HG03039 (cell line): ENCODE measurements around the gene NOL4L.

Source experiments
- ATAC-seq: cut with Tn5 transposase; IDR thresholded peaks from one replicate; pipeline ENCODE4 v1.9.1; 2021; ENCODE audit warnings: mild to moderate bottlenecking, moderate library complexity; ENCODE audit not compliant: unreplicated experiment

Gene NOL4L

DNA sequence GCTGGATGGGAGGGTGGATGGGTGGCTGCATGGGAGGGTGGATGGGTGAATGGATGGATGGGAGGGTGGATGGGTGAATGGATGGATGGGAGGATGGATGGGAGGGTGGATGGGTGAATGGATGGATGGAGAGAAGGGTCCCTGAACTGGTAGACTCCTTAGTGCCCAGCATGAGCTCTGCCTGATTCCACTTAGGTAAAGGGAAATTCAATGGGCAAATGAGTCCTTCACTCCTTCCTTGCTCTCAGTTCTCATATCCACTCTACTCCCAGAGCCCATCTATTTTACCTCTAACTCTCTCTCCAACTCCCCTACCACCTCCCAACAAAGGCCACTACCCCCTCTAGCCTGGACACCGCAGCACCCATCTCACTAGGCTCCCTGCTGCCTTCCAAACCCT lies 29.2 kb upstream of the NOL4L start:
- no peak for ATAC-seq

DNA sequence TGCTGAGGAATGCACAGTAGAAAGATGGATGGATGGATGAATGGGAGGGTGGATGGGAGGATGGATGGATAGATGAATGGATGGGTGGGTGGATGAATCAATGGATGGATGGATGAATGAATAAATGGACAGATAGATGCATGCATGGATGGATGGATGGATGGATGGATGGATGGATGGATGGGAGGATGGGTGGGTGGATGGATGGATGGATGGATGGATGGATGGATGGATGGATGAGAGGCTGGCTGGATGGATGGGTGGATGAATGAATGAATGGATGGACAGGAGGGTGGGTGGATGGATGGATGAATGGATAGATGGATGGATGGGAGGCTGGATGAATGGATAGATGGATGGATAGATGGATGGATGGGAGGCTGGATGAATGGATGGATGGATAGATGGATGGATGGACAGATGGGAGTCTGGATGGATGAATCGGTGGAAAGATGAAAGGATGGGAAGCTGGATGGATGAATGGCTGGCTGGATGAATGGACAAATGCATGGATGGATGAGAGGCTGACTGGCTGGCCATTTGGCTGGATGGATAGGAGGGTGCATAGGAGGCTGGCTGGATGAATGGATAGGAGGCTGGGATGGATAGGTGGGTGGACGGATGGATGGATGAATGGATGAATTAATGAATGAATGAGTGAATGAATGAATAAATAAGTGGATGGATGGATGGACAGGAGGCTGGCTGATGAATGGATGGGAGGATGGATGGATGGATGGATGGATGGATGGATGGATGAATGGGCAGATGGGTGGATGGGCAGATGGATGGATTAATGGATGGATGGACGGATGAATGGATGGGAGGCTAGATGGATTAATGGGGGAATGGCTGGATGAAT lies 28.3 kb upstream of the NOL4L start:
- no peak for ATAC-seq

DNA sequence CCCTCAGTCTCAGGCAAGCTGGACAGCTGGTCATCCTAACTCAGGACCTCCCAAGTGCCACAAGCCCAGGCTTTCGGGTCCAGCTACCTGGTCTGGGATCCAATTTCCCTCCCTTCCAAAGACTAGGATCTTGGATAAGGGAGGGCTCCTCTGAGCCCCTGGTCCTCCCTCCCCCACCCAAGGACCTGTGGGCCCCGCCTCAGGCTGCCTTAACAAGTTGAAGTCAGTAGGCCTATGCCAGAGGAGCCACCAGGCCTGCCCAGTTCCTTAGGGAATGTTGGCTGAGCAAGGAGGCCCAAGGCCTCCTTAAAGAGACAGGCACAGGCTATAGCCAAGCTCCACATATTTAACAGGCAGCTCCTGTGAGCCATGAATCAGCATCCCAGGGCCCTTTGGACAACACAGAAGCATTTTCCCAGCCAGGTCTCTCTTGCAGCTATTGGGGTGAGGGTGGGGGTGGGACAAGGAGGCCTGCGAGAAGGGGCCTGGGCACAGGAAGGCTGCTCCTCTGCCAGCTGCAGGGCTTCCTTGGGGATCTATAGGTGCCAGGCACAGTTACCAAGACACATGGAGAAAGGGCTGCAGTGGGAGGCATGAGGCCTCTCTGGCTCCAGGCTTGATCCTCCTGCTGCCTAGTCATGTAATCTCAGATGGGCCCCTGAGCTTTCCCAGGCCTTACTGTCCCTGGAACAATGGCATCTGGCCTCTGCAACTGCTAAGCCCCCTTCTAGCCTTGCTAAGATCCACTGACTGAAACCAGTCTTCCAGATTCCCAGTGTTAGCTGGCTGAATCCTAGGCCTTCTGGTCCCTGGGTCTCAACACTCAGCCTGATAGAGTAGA lies 27.4 kb upstream of the NOL4L start:
- ATAC-seq: no peak

DNA sequence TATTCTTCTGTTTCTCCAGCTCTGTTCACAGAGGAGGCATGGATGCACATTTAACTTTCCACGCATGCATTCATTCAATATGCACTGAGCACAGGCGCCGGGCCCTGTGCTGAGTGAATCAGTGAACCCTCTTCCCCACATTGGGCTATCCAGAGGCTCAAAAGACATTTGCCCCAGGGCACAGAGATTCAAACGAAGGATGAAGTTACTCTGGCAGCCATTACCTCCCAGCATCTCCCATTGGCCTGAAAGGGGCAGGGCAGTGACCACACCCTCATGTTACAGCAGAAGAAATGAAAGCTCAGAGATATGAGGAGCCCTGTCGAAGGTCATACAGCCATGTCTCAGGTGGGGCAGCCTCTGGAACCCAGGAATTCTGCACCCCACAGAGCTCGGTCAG lies 26.7 kb upstream of the NOL4L start:
- ATAC-seq: no peak

DNA sequence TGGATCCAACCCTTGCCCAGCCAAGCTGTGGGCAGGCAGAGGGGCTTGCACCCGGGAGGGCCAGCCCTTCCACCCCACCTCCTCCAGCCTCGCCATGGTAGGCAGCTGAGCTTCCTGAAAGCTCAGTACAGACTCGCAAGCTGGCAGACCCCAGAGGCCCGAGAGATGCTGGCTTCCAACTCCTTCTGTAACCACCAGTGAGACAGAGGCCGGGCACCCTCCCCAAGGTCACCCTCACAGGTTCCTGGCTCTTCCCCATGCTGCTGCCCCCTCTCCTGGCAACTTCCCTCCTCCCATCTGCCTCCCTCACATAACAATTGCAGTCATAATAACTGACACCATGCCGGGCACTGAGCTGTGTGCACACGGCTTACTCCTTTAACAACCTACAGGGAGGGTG lies 26.2 kb upstream of the NOL4L start:
- ATAC-seq: no peak

DNA sequence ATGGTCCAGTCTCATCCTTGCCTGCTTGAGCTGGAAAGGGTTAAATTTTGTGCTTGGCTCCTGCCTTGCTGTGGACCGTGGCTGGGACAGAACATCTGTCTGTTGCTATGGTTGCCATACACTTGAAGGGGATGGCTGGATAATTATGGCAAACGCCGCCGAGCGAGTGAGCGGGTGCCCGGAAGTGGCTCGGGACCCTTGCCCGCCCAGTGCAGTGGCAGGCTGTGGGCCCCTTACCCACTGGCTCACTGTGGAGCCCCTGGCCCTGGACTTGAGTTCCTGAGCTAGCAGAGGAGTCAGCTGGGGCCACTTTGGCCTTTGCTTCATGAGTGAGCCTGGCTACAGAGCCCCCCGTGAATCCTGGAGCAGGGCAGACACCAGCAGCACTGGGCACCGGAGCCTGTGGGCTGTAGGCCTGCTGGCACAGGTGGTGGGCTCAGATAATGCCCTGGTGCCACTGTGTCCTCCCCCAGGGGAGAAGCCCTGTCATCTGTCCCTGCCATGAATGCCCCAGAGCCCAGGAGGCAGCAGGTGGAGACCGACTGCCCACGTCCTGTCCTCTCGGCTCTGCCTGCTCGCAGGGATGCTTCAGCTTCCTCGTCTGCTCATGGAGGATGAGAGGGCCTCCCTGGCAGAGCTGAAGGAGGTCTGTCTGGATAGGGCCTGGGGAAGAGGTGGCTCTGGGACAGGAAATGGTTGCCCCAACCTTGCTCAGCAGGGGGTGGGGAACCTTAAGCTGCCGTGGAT lies 25.5 kb upstream of the NOL4L start:
- no peak for ATAC-seq

DNA sequence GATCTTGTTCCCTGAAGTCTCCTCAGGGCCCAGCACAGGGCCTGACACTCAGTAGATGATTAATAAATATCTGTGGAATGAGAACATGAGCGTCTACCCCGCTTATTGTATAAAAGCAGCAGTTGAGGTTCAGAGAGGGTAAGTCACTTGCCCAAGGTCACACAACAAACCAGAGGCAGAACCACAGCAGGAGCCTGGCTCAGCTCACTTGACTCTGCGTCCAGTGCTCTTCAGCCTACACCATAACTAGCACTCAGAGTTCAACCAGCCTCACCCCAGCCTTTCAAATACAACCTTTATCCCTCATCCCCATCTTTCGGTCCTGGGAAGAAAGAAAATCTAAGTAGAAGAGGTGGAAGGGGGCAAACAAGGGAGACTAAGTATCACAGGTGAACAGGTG lies 24.9 kb upstream of the NOL4L start:
- no peak for ATAC-seq

DNA sequence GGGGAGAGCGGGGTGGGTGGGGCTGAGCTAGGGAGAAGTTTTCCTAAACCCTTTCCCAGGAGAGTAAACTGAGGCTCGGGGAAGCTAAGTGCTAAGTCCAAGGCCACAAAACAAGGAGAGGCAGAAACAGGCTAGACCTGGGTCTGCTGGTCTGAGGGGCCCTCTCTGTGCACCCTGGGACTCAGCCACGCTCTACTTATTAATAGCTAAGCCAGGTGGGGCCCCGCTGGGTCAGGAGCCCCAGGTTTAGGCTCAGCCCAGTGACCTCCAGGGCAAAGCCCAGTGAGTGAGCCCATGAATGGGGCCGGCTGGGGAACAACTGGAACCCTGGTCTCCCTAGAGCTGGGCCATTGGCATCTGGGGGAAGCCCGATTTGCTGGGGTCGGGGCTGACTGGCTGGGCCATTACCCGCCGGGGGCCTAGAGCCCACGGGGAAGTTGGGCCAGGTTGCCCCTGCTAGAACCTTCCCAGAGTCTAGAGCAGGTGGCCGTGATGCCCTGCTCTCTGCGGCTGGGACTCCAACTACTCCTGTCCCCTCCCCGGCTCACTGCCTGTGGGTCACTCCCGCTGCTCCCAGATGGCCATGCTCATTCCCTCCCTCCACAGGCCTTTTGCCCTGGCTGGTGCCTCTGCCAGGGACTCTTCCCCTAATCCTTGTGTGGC lies 24.1 kb upstream of the NOL4L start:
- no peak for ATAC-seq

DNA sequence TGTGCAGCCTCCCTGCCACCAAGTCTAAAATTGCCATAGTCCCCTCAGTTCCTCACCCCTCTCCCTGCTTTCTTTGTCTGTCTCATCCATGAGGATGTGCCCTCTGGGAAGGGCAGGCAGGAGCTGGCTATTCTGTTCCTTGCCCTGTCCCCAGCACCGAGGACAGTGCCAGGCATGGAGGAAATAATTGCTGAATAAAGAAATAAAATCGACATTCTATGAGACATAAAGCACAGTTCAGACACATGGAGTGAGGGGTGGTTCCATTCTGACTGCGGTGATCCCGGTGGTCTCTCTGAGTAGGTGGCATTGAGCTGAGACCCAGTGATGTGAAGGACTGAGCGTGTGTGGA lies 23.5 kb upstream of the NOL4L start:
- no peak for ATAC-seq

DNA sequence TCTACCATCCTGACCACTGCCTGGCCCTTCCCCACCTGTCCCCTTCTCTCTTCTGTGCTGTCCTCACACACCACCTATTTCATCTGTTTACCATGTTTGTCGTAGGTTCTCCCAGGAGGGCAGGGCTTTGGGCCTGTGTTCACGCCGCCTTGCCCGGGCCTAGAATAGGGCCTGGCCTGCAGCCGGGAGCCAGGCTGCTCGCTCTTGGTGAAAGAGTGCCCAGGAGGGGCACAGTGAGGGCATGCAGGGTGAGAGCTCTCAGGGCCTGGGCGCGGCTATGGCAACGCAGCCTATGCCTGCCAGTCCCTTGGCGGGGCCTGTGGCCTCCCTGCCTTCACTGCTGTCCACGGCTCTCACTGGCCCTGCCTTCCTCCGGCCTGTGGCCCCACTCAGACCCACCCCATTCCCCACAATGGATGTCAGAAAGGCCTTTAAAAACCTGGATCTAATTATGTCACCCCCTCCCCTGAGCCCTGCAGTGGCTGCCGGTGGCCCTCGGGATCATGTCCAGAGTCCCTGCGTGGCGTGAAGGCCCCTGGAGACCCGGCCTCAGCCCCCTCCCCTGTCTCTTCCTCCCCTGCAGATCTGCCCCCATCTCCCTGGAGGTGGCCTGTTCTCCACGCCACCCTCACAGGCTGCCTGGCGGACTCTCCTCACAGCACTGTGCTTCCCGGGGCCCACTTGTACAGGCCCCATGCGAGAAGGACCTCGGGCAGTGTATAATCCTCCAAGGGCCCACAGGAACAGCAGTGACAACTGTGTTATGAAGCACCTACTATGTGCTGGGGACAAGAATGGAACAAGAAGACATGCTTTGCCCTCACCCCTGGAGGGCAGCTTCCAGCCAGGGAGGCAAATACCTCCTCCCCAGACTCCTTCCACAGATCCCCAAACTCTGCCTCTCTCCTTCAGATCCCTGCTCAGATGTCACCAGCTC lies 22.9 kb upstream of the NOL4L start:
- no peak for ATAC-seq

DNA sequence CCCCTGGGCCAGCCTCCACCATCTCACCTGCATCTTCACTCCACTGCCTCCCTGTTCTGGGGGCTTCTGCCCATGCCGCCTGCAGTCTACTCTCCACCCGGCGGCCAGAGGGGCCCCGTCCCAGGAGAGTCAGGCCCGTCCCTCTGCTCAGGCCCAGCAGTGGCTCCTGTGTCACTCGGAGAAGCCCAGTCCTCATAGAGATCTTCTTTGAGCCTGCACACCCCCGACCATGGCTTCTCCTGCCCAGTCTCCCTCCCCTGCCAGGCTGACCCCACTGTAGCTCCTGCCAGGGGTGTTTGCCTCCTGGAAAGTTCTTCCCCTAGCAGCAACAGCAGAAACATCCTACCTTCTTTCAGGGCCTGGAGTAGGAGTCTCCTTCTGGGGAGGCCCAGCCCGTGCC lies 22.2 kb upstream of the NOL4L start:
- no peak for ATAC-seq

DNA sequence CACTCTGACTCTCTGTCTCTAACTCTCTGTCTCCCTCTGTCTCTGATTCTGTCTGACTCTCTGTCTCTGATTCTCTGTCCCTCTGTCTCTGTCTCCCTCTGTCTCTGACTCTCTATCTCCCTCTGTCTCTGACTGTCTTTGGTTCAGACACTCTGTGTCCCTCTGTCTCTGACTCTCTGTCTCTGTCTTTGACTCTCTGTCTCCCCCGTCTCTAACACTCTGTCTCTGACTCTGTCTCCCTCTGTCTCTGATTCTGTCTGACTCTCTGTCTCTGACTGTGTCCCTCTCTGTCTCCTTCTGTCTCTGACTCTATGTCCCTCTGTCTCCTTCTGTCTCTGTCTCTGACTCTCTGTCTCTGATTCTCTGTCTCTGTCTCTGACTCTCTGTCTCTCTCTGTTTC lies 21.7 kb upstream of the NOL4L start:
- no peak for ATAC-seq

DNA sequence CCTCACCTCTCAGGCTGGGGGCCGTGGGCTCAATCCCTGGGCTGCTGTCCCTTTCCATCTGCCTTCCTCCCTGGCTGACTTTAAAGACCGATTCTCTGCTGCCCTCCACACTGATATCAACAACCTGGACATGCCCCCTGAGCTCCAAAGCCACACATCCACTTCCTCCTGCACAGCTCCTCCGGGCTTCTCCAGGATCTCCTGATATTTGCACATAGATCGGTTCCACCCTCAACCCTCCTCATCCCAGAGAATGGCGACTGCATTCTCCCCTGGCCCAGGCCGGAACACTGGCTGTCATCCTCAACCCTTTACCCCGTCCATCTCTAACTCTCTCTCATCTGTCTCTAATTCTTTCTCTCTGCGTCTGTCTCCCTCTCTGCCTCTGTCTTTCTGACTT lies 21.0 kb upstream of the NOL4L start:
- no peak for ATAC-seq

DNA sequence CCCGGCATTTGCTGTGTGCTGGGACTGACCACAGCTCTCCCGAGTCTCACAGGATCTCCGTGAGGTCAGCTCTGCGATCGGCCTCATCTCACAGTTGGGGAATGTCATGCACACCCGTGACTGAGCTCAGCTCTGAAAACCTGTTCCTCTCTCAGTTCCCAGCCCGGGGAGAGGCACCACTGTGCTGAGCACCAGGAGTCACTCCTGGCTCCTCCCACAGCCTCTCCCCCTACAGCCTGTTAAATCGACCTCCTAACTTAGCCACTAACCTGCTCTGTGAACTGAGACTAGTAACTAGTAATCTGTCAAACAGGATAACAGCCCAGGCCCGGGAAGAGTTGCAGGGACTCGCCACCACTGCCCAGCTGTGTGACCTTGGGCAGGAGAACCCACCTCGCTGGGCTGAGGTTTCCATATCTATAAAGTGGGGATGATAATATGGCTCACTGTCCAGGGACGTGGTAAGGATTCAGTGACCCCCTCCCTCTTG lies 20.1 kb upstream of the NOL4L start:
- ATAC-seq: no peak

DNA sequence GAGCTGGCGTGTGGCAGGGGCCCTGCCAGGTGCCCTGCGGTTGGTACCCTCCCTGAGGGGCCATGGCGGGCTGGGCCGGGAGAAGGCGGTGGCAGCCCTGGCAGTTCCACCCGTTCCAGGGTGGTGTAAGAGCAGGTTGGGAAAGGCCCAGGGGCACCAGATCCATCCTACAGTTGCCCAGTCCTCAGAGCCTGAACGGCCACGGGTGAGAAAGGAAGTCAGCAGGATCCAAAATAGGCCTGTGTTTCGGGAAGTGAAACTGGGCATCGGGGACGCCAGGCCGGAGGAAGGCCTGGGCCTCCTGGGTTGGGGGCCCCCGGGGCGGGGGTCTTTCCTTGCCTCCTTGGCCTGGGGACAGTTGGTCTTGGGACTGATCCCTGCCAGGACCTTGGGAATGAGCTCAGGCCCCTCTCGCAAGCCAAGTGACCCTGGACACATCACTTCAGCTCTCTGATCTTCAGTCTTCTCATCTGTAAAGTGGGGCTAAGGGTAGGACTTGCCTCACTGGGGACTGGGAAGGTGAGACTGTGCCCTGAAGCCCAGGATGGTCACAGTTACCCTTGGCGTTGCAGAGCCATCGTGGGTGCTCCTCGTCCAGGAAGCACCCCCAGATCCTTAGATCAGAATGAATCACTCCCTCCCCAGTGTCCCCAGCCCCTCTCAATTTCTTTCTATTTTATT lies 18.1 kb upstream of the NOL4L start:
- no peak for ATAC-seq

DNA sequence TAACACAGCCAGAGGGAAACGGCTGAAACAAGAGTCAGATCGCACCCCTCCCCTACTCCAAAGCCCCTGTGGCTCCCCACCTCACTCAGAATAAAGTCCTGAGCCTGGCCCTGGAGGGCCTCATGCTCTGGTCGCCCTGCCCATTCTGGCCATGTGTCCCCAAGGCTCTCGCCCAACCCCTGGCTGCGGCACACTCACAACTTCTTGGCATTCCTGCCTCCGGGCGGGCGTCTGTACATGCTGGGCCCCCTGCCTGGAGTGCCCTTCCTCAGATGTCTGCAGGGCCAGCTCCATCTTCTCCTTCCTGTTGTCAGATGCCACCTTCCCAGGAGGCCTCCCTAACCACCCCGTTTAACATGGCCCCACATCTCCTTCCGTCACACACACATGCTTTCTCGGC lies 17.1 kb upstream of the NOL4L start:
- ATAC-seq: no peak

DNA sequence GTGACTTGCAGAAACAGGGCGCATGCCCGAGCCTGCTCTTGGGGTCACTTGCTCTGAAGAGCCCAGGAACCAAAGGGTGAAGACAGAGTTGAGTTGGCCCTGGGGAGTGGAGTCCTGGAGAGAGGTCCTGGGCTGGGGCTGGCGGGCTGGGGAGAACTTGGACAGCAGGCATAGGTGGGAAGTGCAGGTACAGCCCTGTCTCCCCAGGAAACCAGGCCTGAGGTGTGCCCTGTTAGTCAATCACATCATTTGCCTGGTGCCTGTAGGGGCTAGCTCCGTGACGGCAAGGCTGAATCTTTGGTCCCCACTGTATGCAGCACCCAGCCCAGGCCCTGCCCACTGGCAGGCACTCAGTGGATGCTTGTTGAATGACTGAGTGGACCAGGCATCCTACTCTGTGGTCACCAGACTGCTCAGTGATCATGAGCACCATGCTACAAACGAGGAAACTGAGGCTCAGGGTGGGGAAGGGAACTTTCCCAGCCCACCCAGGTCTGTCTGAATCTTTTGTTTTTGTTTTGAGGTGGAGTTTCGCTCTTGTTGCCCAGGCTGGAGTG lies 15.6 kb upstream of the NOL4L start:
- no peak for ATAC-seq

DNA sequence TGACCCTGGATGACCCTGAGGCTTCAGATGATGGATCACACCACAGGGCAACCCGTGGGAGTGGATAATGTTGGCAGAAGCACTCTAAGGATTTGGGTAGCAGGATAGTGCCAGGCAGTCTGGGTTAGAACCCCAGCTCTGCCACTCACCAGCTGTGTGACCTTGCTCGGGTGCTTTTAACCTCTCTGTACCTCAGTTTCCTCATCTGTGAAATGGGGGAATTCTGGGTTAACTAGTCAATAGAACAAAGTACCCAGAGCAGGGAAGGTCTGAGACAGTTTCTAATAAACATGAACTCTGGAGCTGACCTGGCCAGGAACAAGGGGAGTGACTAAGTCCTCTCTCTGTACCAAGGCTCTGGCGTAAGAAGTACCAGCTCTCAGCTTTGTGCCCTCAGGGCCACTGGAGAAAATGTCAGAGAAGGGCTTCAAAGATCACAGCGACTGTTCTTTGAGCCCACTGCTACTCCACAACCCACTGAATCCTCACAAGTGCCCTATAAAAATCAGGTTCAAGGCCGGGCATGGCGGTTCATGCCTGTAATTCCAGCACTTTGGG lies 14.7 kb upstream of the NOL4L start:
- ATAC-seq: no peak

DNA sequence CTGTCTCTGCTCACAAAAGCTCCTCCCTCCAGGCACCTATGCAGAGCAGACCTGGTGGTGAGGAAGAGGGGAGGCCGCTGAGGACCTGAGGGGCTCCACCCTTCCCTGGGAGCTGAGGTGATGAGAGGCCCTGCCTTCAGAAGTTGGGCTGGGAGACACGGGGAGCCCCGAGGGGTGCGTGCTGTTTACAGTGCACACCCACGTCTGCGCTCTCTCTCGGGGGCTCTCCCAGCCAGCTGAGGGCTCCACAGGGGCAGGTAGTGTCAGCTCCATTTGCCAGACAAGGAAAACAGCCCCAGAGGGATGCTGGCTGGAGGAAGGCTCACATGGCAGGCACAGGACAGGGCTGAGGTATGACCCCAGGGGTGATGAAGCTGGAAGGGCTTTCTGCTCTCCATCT lies 13.5 kb upstream of the NOL4L start:
- no peak for ATAC-seq
